WI38 (cell line): Measurements from ENCODE around the gene CSRP1.

Source experiments
- H3K4me3 ChIP-seq: 2 replicates; pipeline ENCODE4 v1.5.1; 2011; ENCODE audit warnings: low read depth, mild to moderate bottlenecking, control low read depth, low read length
- CTCF ChIP-seq: IDR thresholded peaks from 2 replicates; pipeline ENCODE4 v1.5.1; 2012; ENCODE audit warnings: low read depth, mild to moderate bottlenecking, control low read depth, low read length

The CSRP1 gene

GRCh38 chr1:201506557-201507359 lies at the start of gene CSRP1:
CSRP1 (minus strand) TSS chr1:201507123; CDS start chr1:201496303, 10,820 bp downstream.
- no peak for TF ChIP-seq CTCF
- peak within 1 kb of the TSS; percentile 89 for H3K4me3 ChIP-seq

GRCh38 chr1:201555593-201555945 lies 48.6 kb upstream of the CSRP1 start:
- TF ChIP-seq CTCF, result no peak
- no peak overlapping the region for H3K4me3 ChIP-seq

- no peak overlapping the region for H3K4me3 ChIP-seq
- no peak for TF ChIP-seq CTCF
Observed at GRCh38 chr1:201554789-201555592, 48.1 kb upstream of the CSRP1 start.

- TF ChIP-seq CTCF, result no peak
- no peak overlapping the region for H3K4me3 ChIP-seq
Observed at GRCh38 chr1:201554190-201554600, 47.3 kb upstream of the CSRP1 start.

GRCh38 chr1:201553496-201554189 lies 46.7 kb upstream of the CSRP1 start:
- TF ChIP-seq CTCF, result no peak

GRCh38 chr1:201552941-201553351 lies 46.0 kb upstream of the CSRP1 start:
- TF ChIP-seq CTCF, result no peak
- no peak overlapping the region for H3K4me3 ChIP-seq

More at GRCh38 chr1:201553496-201554189, 46.7 kb upstream of the CSRP1 start:
- H3K4me3 ChIP-seq, result no peak overlapping the region
